ENCODE data around the gene SLC2A9. TPM values are rescaled to one million over a fixed set of nuclear protein-coding genes. Genes with fewer than 3 reads are reported as not detected.
"Not testable (repeated sequence)": the region's sequence is repeated elsewhere in the genome, so short reads cannot be mapped to it uniquely, and the experiment has no call there.

The SLC2A9 gene
- total and polyA plus RNA-seq, 2 donors (not counting 1 experiment from before 2014, with no cell fraction given) = 2.3 to 3.9 TPM

- no peaks in the 10 kb centered on the region for H3K4me1 ChIP-seq (ENCODE audit: control insufficient read depth, extremely low read depth, insufficient read depth, low read length)
- H3K9ac ChIP-seq (ENCODE audit: insufficient read depth, low read length) = no peak overlapping the region
- no peaks in the 10 kb centered on the region for H3K36me3 ChIP-seq (ENCODE audit: control insufficient read depth, insufficient read depth, low read length)
- H3K27me3 ChIP-seq (ENCODE audit: control insufficient read depth, insufficient read depth, low read length) = no peaks in the 10 kb centered on the region
- no peak overlapping the region for H2AFZ ChIP-seq (ENCODE audit: low read length)
- H3K4me2 ChIP-seq (ENCODE audit: extremely low read depth, insufficient read depth, low read length) = no peak overlapping the region
- H4K20me1 ChIP-seq (ENCODE audit: control insufficient read depth, extremely low read depth, insufficient read depth, low read length) = no peaks in the 10 kb centered on the region
- no peak for TF ChIP-seq CTCF (conservative IDR thresholded peaks at IDR 0.05 in 1 of 2, IDR thresholded peaks at IDR 0.05 in 1 of 2; ENCODE audit: low read depth in 1 of 2, low read length in 2 of 2)
- TF ChIP-seq EZH2 (IDR thresholded peaks at IDR 0.05; ENCODE audit: low read length, missing control alignments) = no peak
- no peaks in the 10 kb centered on the region for H3K9me3 ChIP-seq (ENCODE audit: control insufficient read depth, insufficient read depth, low read depth, low read length)
- H3K79me2 ChIP-seq (ENCODE audit: control insufficient read depth, insufficient read depth, low read length) = no peaks in the 10 kb centered on the region
- H3K27ac ChIP-seq (ENCODE audit: insufficient read depth, low read length) = no peak overlapping the region
- no peak for DNase-seq (ENCODE audit: low read depth in 2 of 2)
- H3K4me3 ChIP-seq (replicated peaks in 1 of 4; ENCODE audit: control extremely low read depth in 1 of 4, insufficient read depth in 1 of 4, low read depth in 3 of 4, low read length in 4 of 4) = no peak overlapping the region
Observed at GRCh38 chr4:9808077-9808476, 213.2 kb downstream of the SLC2A9 start.

GRCh38 chr4:9804918-9805317 lies 216.4 kb downstream of the SLC2A9 start:
- H3K9me3 ChIP-seq (ENCODE audit: control insufficient read depth, insufficient read depth, low read depth, low read length) = no peaks in the 10 kb centered on the region
- no peaks in the 10 kb centered on the region for H3K79me2 ChIP-seq (ENCODE audit: control insufficient read depth, insufficient read depth, low read length)
- no peaks in the 10 kb centered on the region for H3K27me3 ChIP-seq (ENCODE audit: control insufficient read depth, insufficient read depth, low read length)
- no peaks in the 10 kb centered on the region for H3K36me3 ChIP-seq (ENCODE audit: control insufficient read depth, insufficient read depth, low read length)
- no peak overlapping the region for H3K4me2 ChIP-seq (ENCODE audit: extremely low read depth, insufficient read depth, low read length)
- H3K4me1 ChIP-seq (ENCODE audit: control insufficient read depth, extremely low read depth, insufficient read depth, low read length) = no peaks in the 10 kb centered on the region
- no peak overlapping the region for H3K4me3 ChIP-seq (replicated peaks in 1 of 4; ENCODE audit: control extremely low read depth in 1 of 4, insufficient read depth in 1 of 4, low read depth in 3 of 4, low read length in 4 of 4)
- H2AFZ ChIP-seq (ENCODE audit: low read length) = no peak overlapping the region
- H4K20me1 ChIP-seq (ENCODE audit: control insufficient read depth, extremely low read depth, insufficient read depth, low read length) = no peaks in the 10 kb centered on the region
- DNase-seq (ENCODE audit: low read depth in 2 of 2) = no peak
- H3K9ac ChIP-seq (ENCODE audit: insufficient read depth, low read length) = no peak overlapping the region
- no peak for TF ChIP-seq EZH2 (IDR thresholded peaks at IDR 0.05; ENCODE audit: low read length, missing control alignments)
- TF ChIP-seq CTCF (conservative IDR thresholded peaks at IDR 0.05 in 1 of 2, IDR thresholded peaks at IDR 0.05 in 1 of 2; ENCODE audit: low read depth in 1 of 2, low read length in 2 of 2) = no peak
- H3K27ac ChIP-seq (ENCODE audit: insufficient read depth, low read length) = no peak overlapping the region

GRCh38 chr4:9800848-9801247 lies 220.4 kb downstream of the SLC2A9 start:
- H3K9me3 ChIP-seq (ENCODE audit: control insufficient read depth, insufficient read depth, low read depth, low read length) = no peaks in the 10 kb centered on the region
- H3K4me2 ChIP-seq (ENCODE audit: extremely low read depth, insufficient read depth, low read length) = no peak overlapping the region
- no peaks in the 10 kb centered on the region for H4K20me1 ChIP-seq (ENCODE audit: control insufficient read depth, extremely low read depth, insufficient read depth, low read length)
- H3K4me1 ChIP-seq (ENCODE audit: control insufficient read depth, extremely low read depth, insufficient read depth, low read length) = no peaks in the 10 kb centered on the region
- no peak for DNase-seq (ENCODE audit: low read depth in 2 of 2)
- no peak overlapping the region for H3K9ac ChIP-seq (ENCODE audit: insufficient read depth, low read length)
- H3K27ac ChIP-seq (ENCODE audit: insufficient read depth, low read length) = no peak overlapping the region
- no peaks in the 10 kb centered on the region for H3K27me3 ChIP-seq (ENCODE audit: control insufficient read depth, insufficient read depth, low read length)
- H3K4me3 ChIP-seq (replicated peaks in 1 of 4; ENCODE audit: control extremely low read depth in 1 of 4, insufficient read depth in 1 of 4, low read depth in 3 of 4, low read length in 4 of 4) = no peak overlapping the region
- H3K36me3 ChIP-seq (ENCODE audit: control insufficient read depth, insufficient read depth, low read length) = no peaks in the 10 kb centered on the region
- no peak overlapping the region for H2AFZ ChIP-seq (ENCODE audit: low read length)
- TF ChIP-seq CTCF (conservative IDR thresholded peaks at IDR 0.05 in 1 of 2, IDR thresholded peaks at IDR 0.05 in 1 of 2; ENCODE audit: low read depth in 1 of 2, low read length in 2 of 2) (no peak), EZH2 (IDR thresholded peaks at IDR 0.05; ENCODE audit: low read length, missing control alignments) (no peak)
- H3K79me2 ChIP-seq (ENCODE audit: control insufficient read depth, insufficient read depth, low read length) = no peaks in the 10 kb centered on the region

- H4K20me1 ChIP-seq (ENCODE audit: control insufficient read depth, extremely low read depth, insufficient read depth, low read length); DNase-seq (ENCODE audit: low read depth in 2 of 2); H3K36me3 ChIP-seq (ENCODE audit: control insufficient read depth, insufficient read depth, low read length): not testable (repeated sequence)
Observed at GRCh38 chr4:9796641-9797040, 224.7 kb downstream of the SLC2A9 start.

More at GRCh38 chr4:9796641-9797040, 224.7 kb downstream of the SLC2A9 start:
- H3K27ac ChIP-seq (ENCODE audit: insufficient read depth, low read length); H3K9me3 ChIP-seq (ENCODE audit: control insufficient read depth, insufficient read depth, low read depth, low read length); H3K79me2 ChIP-seq (ENCODE audit: control insufficient read depth, insufficient read depth, low read length); H2AFZ ChIP-seq (ENCODE audit: low read length); H3K4me1 ChIP-seq (ENCODE audit: control insufficient read depth, extremely low read depth, insufficient read depth, low read length); H3K9ac ChIP-seq (ENCODE audit: insufficient read depth, low read length); H3K4me2 ChIP-seq (ENCODE audit: extremely low read depth, insufficient read depth, low read length); H3K27me3 ChIP-seq (ENCODE audit: control insufficient read depth, insufficient read depth, low read length); H3K4me3 ChIP-seq (replicated peaks in 1 of 4; ENCODE audit: control extremely low read depth in 1 of 4, insufficient read depth in 1 of 4, low read depth in 3 of 4, low read length in 4 of 4): not testable (repeated sequence)
